ENCODE measurements around the gene ATP2B3.

- TF ChIP-seq CTCF (IDR thresholded peaks at IDR 0.05) (no peak), POLR2A (IDR thresholded peaks at IDR 0.05) (no peak)
Measured at GRCh38 chrX:153499876-153500275, 17.6 kb upstream of the ATP2B3 start.
